Right ventricle myocardium inferior (tissue), 1 donor: Measurements from ENCODE around the gene NLK. TPM values are rescaled to one million over a fixed set of nuclear protein-coding genes. Genes with fewer than 3 reads are reported as not detected.
A peak's percentile ranks its signal among the peaks of the same experiment; 100 is the strongest.
"Not testable (repeated sequence)": the region's sequence is repeated elsewhere in the genome, so short reads cannot be mapped to it uniquely, and the experiment has no call there.

ENCODE experiments used
- ATAC-seq: fragments of 200-7000 bp; cut with Tn5 transposase; one replicate; pipeline ENCODE4 v1.9.1; 2020; ENCODE audit warnings: mild to moderate bottlenecking, moderate library complexity
- DNase-seq: peaks from one replicate; pipeline ENCODE4 v3.0.0; 2021; ENCODE audit errors: missing footprints
- intact Hi-C: fragments of 100-400 bp; cut with DNase I; formaldehyde crosslinking; loops from one replicate; pipeline ENCODE4 v1.11.0; 2022
- long read RNA-seq: library from polyadenylated mRNA; unstranded; transcript quantifications from one replicate; pipeline ENCODE4 v2.0.0, GENCODE V29; 2021
- total RNA-seq: library from RNA; stranded (reverse); fragmentation: NEBNext Ultra II Directional; extraction: Animal tissue kit (Norgen Biotek cat#: 25700); gene quantifications from one replicate; pipeline ENCODE4 v1.2.1, GENCODE V29; 2021
- donor health status: DM: no; HTN: yes; CAD: no; lungs with severe emphysema.

The NLK gene
- total RNA-seq = 20.8 TPM
- long read RNA-seq, full-length matches to known transcripts = 8 of 12 reads
- long read RNA-seq, partial matches to known transcripts = 1 of 12 reads
- long read RNA-seq, other reads (novel, unspliced or antisense) = 3 of 12 reads

DNA sequence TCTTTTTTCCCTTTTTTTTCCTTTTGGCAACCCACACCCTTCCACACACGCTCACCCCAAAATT is at the start of gene NLK:
TSS of gene NLK (plus strand) at position 21 of the 64 bp plus-strand sequence. CDS start 197 bp downstream, outside the sequence.
- ATAC-seq (no peak), DNase-seq (no peak)
- intact Hi-C loops = loop anchor here (5.0 to 10.0 kb wide), 4 partner anchors 72 to 295 kb away; partner anchors contain the start of genes IFT20, LYRM9 and TNFAIP1

DNA sequence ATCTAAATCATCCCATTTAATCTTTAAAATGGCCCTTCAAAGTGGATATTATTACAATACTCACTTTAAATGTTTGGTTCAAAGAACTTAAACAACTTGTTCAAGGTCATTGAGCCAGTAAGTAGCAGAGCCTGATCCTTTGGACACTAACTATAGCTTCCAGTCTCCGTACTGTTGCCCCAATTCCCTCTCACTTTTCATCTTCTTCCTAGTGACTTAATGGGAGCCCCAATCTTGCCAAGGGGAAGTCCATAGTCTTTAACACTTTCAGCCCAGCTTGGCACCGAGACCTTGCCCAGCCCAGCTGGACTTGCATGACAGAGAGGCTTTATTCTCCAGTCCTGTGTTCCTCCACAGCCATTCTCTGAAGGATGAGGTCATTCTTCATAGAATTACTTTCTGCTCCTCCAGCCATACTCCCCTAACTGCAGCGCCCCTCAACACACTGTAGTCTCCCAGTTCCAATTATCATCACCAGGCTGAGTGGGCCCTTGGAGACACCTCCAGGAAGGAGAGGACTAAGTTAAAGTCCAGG is 49.2 kb upstream of the NLK start:
- DNase-seq (no peak), ATAC-seq (no peak)
- intact Hi-C loops = loop anchor here (5.0 kb wide), 1 partner anchor 39 kb away; no protein-coding TSS in a partner anchor

DNA sequence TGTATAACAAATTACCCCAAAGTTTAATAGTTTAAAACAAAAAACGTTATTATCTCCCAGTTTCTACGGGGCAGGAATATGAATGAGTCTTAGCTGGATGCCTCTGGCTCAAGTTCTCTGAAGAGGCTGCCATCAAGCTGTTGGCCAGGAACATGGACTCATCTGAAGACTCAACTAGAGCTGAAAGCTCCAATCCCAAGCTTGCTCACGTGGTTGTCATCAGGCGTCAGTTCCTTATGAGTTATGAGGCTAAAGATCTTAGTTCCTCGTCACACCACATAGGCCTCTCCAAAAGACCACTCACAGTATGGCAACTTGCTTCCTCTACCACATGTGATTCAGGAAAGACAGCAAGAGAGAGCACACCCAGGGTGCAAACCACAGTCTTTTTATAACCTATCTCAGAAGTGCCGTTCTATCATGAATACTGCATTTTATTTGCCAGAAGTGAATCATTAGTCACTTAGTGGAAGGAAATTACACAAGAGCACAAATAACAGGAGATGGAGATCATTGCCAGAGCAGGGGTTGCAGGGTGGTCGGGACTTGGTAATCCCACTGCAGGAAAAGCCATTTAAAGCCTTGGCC is 48.7 kb upstream of the NLK start:
- ATAC-seq = no peak
- intact Hi-C loops = loop anchor here (5.0 kb wide), 1 partner anchor 38 kb away; no protein-coding TSS in a partner anchor
- no peak for DNase-seq

DNA sequence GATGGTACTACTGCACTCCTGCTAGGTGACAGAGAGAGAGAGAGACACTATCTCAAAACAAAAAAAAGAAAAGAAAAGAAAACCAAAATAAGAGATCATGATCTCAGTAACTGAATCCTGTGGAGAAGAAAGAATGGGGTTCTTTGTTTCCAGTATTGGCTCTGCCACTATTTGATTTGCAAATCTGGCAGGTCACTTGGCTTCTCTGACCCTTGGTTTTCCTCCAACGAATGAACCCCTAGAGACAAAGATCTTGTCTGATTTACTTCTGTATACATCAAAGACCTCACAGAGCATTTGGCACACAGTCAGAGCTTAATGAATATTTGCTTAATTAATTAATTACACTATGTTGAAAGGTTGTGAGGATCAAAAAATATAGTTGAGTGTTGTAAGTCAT is 47.9 kb upstream of the NLK start:
- no peak for ATAC-seq
- intact Hi-C loops = loop anchor here (5.0 kb wide), 1 partner anchor 38 kb away; no protein-coding TSS in a partner anchor
- no peak for DNase-seq

DNA sequence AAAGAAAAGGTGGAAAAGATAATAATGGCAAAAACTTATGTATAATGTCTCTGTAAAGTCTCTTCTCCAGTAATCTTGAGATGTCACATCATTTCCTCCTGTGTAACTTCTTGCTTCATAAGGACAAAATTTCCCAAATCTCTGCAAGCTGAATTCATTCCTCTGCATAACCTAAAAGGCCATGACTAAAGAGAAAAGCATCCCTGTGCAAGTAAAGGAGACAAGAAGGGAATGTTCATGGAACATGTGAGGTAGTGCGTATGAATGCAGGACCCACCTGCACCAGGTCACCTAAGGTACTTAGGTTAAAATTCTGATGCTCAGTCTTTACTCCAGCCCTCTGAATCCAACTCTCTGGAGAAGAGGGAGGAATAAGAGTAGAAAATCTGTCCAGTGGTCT is 46.9 kb upstream of the NLK start:
- ATAC-seq = no peak
- DNase-seq = no peak

DNA sequence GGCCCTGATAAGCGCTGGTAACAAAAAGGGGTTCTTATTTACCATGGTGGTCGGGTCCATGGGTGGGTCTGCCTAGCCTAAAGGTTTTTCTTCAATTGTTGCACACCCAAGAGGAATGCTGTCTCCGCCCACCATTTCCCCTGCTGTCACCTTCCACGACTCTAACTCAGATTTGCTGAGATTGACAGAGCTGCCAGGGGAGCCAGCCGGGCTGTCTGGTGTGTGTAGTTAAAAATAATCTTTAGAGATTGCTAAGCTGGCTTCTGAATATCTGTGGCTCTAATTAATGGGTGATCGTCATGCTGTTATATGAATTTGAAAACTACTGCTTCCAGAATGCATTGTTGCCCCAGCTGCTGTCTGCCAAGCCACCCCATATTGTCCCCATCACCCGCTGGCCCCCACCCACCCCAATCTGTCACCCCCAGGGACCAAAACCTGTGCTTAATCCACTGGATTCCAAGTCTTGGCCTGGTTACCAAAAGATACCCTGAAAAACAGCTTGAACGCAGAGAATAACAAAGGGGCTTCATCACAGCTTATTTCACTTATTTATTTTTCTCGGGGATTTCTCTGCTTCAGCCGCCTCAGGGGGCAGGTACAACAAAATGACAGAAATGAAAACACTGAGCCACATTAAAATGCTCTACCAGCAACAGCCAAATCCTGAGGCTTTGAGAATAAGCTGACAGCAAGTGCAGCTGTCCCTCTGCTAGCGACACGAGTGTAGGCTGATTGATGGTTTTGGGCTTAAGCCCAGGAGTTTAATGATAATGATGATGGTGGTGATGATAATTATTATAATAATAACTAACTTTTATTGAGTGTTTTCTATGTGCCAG is 46.1 kb upstream of the NLK start:
- ATAC-seq (no peak), DNase-seq (no peak)

More for the DNA sequence above, 46.9 kb upstream of the NLK start:
- intact Hi-C loops = no loop called here

DNA sequence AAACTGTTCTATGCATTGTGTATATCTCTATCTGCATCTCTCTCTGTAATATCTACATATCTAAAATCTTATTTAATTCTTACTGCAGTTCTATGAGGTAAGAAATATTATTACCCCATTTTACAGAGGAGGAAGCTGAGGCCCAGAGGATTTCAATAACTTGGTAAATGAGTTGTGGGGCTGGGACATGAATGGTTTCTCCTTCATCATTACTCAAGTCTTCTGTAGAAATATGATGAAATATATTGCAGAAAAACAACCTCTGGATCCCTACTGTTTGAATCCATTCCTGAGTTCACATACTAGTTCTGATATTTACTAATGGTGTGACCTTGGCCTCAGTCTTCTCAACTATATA is 45.5 kb upstream of the NLK start:
- intact Hi-C loops = no loop called here
- ATAC-seq = no peak
- no peak for DNase-seq

More for the DNA sequence above, 46.1 kb upstream of the NLK start:
- intact Hi-C loops = no loop called here

DNA sequence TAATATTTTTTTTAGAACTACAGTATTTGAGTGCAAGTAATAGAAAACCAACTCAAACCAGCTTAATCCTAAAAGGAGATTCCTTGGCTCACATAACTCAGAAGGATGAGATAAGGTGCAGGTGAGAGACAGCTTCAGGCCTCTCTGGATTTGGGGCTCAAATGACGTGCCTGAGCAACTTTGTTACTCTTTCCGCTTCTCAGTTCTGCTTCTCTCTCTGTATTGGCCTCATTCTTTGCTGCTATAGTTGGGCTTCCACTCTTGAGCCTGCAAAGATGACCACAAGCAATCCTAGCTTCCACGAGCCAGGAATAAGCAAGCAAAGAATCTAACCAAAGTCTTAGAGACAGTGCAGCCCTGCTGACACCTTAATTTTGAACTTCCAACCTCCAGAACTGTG is 45.0 kb upstream of the NLK start:
- DNase-seq = no peak
- intact Hi-C loops = no loop called here
- ATAC-seq = no peak

DNA sequence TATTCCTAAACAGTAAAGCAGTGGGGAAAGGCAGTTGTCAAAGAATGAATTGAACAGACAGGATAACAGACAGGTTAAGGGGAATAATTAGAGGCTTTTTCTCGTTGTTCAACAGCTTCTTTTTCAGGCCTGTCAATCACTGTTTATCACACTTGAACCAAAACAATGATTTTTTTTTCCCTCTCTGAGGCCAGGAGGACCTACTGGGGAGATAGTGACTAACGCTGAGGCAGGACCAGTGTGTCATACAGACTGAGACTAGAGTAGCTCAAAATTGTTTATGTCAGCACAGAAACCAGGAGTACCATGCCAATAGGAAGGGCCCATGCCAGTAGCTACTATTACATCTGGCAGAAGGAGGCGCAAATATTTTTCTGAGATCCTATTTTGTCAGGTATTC is 41.3 kb upstream of the NLK start:
- ATAC-seq (no peak), DNase-seq (no peak)
- intact Hi-C loops = no loop called here

DNA sequence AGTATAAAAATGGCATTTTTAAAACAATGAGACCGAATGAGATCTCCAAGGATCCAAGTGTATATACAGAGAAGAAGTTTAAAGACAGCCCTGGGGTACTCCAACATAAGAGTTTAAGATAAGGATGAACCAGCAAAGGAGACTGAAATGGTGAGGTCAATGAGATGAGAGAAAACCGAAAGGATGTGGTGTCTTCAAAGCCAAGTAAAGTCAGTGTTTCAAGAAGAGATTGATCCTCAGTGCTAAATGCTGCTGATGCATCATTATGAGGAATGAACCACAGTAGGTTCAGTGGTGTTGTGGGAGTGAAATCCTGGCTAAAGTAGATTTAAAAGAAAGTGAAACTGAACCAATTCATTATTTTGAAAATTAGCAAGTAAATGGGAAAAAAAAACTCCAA is 38.1 kb upstream of the NLK start:
- ATAC-seq = no peak
- DNase-seq = no peak
- intact Hi-C loops = no loop called here

DNA sequence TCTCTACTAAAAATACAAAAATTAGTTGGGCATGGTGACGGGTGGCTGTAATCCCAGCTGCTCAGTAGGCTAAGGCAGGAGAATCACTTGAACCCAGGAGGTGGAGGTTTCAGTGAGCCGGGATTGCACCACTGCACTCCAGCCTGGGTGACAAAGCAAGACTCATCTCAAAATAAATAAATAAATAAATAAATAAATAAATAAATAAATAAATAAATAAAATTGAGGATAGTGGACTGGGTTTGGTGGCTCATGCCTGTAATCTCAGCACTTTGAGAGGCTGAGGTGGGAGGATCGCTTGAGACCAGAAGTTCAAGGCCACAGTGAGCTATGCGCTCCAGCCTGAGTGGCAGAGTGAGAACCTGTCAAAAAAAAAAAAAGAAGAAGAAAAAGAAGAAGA is 34.6 kb upstream of the NLK start:
- DNase-seq, intact Hi-C loops, ATAC-seq: not testable (repeated sequence)

DNA sequence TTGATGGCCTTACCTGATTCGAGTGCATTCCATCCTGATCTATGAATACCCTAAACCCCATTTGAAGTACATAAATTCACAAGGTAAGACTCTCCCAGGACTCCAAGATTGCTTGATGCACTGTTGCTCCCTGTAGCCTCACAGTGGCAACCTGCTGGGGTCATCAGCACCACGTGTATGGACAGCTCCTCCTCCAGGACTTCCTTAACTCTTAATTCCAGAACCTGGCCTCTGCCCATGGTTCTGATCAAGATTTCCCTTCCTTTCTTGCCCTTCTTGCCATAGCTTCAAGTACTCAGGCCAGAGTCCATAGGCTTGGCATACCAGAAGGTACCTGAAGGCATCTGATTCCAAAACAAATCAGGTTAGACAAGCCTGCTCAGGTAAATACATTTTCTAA is 34.0 kb upstream of the NLK start:
- intact Hi-C loops = no loop called here
- ATAC-seq (no peak), DNase-seq (no peak)

DNA sequence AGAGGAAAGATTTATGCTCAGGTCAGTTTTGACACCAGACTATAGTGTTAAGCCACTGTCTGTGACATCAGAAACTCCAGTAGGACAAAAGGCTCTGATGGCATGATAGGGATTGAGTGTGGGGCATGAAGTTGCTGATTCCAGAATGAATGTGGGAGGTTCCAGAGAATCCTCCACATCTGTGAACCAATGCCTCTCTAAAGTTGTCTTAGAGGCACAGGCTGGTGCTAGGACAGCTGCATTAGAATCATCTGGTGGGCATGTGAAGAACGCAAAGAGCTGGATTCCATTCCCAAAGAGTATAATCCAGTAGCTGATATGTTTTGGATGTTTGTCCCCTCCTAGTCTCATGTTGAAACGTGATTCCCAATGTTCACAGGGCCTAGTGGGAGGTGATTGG is 32.1 kb upstream of the NLK start:
- ATAC-seq (no peak), DNase-seq (no peak)
- intact Hi-C loops = no loop called here

DNA sequence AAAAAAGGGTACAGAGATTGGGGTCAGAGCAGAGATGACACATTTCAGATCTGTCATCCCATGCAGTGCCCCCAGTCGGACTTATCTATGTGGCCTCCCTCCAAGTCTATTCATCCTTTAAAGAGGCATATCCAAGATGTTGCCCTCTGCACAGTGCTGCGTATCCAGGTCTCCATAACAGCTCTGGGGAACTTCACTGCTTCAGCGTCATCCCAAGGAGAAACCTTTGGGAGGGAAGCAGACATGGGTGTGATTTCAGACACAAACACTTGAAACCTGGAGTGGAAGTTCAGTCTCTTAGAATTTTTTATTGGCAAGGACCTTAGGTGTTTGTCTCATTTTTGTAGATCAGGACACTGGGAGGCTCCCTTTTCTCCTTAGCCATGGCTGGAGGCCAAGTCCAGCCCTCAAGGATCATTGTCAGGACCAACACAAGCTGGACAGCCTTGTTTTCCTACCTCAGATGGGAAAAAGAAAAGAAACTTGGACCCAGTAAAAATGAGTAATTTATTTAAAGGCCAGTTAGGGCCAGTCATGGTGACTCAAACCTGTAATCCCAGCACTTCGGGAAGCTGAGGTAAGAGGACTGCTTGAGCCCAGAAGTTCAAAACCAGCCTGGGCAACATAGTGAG is 23.9 kb upstream of the NLK start:
- ATAC-seq = no peak
- intact Hi-C loops = no loop called here
- no peak for DNase-seq

DNA sequence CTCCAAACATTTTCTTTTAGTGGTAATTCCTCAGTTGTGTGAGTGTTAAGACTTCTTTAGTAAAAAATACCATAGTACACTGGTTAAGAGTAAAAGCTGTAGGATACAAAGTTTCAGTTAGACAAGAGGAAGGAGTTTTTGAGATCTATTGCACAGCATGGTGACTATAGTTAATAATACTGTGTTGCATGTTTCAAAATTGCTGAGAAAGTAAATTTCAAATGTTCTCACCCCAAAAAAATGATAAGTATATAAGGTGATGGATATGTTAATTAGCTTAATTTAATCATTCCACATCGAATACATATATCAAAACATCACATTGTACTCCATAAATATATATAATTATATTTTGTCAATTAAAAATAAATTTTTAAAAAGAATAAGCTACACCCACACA is 22.0 kb upstream of the NLK start:
- no peak for ATAC-seq
- intact Hi-C loops = no loop called here

DNA sequence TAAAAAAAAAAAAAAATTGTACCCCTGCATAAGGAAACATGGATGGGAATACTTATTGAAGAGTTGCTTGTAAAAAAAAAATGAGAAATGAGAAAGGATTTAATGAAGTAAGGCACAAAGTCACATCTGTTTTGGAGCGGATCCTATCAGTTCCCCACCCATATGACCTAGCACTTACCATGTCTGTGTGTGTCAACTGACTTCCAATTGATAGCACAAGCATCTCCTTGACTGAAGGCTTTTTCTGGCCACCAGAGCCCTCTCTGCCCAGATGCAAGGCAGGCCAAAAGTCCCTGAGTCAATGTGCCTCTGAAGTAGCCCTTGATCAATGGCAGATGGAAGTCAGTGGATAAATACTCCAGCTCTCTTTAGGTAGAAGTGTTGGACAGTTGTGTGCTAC is 13.4 kb upstream of the NLK start:
- intact Hi-C loops = no loop called here
- ATAC-seq = no peak
- no peak for DNase-seq

More for the DNA sequence above, 22.0 kb upstream of the NLK start:
- no peak for DNase-seq

DNA sequence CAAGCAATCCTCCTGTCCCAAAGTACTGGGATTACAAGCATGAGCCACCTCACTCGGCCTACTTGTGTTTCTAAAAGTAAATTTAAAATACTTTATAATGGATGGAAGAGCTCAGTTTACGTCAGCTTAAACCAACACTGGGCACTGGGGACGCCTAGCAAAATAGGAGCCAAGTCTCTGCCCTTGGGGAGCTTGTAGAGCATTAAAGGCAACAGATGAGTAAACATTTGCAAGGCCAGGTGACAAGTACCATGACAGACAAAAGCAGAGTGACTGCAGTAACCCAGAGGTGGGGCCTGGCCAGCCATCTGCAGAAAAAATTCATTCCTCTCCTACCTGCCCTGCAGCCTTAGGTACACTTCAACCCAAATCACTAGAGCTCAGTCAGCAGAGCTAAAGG is 12.1 kb upstream of the NLK start:
- no peak for ATAC-seq
- no peak for DNase-seq
- intact Hi-C loops = loop anchor here (5.0 kb wide), 1 partner anchor 38 kb away; no protein-coding TSS in a partner anchor

DNA sequence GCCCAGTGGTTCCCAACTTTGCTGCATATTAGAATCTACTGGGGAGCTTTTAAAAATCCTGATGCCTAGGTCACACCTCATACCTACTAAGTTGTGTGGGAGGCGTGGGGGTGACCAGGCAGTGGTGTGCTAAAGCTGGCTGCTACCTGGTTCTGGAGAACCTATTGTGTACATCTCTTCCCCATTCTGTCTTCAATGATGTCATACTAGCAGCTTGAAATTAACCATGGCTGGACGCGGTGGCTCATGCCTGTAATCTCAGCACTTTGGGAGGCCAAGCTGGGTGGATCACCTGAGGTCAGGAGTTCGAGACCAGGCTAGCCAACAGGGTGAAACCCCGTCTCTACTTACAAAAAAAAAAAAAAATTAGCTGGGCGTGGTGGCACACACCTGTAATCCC is 11.3 kb upstream of the NLK start:
- no peak for DNase-seq
- intact Hi-C loops = loop anchor here (5.0 kb wide), 1 partner anchor 39 kb away; no protein-coding TSS in a partner anchor

DNA sequence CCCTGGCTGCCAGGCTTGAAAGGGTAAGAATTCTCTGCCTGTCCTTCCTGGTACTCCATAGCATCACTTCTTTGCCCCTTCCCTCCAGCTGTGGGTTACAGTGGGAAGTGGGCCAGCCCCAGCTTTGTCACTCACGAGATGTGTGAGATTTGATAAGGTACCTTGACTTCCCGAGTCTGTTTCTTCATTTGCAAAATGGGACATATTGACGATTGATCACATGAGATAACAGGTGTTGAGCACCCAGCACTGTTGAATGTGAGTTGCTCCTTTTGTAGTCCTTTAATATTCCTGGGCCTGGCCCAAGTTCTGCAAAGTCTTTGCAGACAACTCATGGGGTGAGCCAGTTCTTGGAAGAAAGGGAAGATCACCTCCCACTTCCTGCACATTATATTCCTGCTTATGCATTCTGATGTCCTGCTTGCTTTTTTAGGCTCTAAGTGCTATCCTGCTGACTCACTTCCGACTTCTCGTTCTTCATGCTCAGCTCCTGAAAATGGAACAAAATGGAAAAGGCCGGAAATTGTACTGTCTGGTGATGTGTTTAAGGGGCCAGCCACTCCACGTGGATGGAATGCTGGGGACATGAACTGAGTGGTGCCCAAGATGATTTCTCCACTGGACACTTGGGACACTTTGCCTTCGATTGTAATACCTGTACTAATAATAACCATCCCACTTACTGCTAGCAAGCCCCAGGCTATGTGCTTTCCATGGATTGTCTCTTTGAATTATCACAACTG is 8.3 kb upstream of the NLK start:
- ATAC-seq (peak; percentile 54), DNase-seq (no peak)
- intact Hi-C loops = loop anchor here (5.0 kb wide), 1 partner anchor 42 kb away; no protein-coding TSS in a partner anchor

More for the DNA sequence above, 11.3 kb upstream of the NLK start:
- no peak for ATAC-seq
